Endothelial cell of umbilical vein (primary cell): ENCODE measurements around the gene AP4M1. TPM values are rescaled to one million over a fixed set of nuclear protein-coding genes. Genes with fewer than 3 reads are reported as not detected.

Experiments
- BruUV-seq: library from RNA; stranded (reverse); fragments of 400-500 nt; replicated peaks from 2 replicates; lab custom pipeline; 2021; lab: Mats Ljungman, UMichigan
- CTCF ChIA-PET: fragments of 300-600, 350-600 bp; sonication (Branson Sonifier 250); formaldehyde crosslinking; loops from one replicate; lab custom pipeline; 2021; ENCODE audit warnings: antibody characterized with exemption, inconsistent platforms; lab: Charles Lee
- POLR2A ChIA-PET: fragments of 300-600, 350-600 bp; sonication (Branson Sonifier 250); formaldehyde crosslinking; loops from one replicate; lab custom pipeline; 2021; ENCODE audit warnings: antibody characterized with exemption, inconsistent platforms; lab: Charles Lee
- DNase-seq: peaks from one replicate; pipeline ENCODE4 v3.0.0-alpha.2; 2011; ENCODE audit warnings: low read depth, low spot score
- FAIRE-seq: peaks from 2 replicates; lab custom pipeline; 2011; peaks lifted over from hg19 to GRCh38; lab: Jason Lieb, UNC
- H2AFZ ChIP-seq: 2 replicates; pipeline ENCODE4 v1.6.0; 2012; ENCODE audit warnings: low read depth, low read length, control low read depth, inconsistent platforms
- H3K27ac ChIP-seq: 2 replicates; pipeline ENCODE4 v1.5.1; 2011; ENCODE audit warnings: low read depth, mild to moderate bottlenecking, control low read depth, low read length, moderate library complexity; ENCODE audit not compliant: insufficient read depth
- H3K27me3 ChIP-seq, 2 experiments: 2 replicates each; pipeline versions ENCODE4 v1.6.0 to v1.6.1; 2011; ENCODE audit warnings: low read length in 2 of 2, mixed read lengths in 1 of 2; ENCODE audit not compliant: control insufficient read depth in 2 of 2, insufficient read depth in 2 of 2
- H3K36me3 ChIP-seq, 2 experiments: 2 replicates in 1 of 2; 3 replicates in 1 of 2; pipeline ENCODE4 v1.5.1; 2011; ENCODE audit warnings: low read length in 2 of 2, mild to moderate bottlenecking in 1 of 2, moderate library complexity in 1 of 2; ENCODE audit not compliant: control insufficient read depth in 2 of 2, insufficient read depth in 2 of 2; ENCODE audit errors: extremely low read depth in 1 of 2
- H3K4me1 ChIP-seq: 3 replicates; pipeline ENCODE4 v1.5.1; 2011; ENCODE audit warnings: mild to moderate bottlenecking, low read length; ENCODE audit not compliant: control insufficient read depth, insufficient read depth; ENCODE audit errors: extremely low read depth
- H3K4me2 ChIP-seq: 2 replicates; pipeline ENCODE4 v1.6.1; 2011; ENCODE audit warnings: low read length, control low read depth, mixed read lengths; ENCODE audit not compliant: insufficient read depth
- H3K4me3 ChIP-seq, 3 experiments: fragments of 200-600 bp in 1 of 3; sonication (generic), shearing (Covaris generic) in 1 of 3; replicated peaks in 1 of 3; 2 replicates each; pipeline ENCODE4 v1.5.1; 2011 to 2016; ENCODE audit warnings: control low read depth in 3 of 3, low read length in 3 of 3, mild to moderate bottlenecking in 2 of 3, inconsistent platforms in 1 of 3, low read depth in 1 of 3, moderate library complexity in 1 of 3; ENCODE audit not compliant: insufficient read depth in 1 of 3
- H3K79me2 ChIP-seq: 2 replicates; pipeline ENCODE4 v1.6.0; 2012; ENCODE audit warnings: low read length, inconsistent platforms; ENCODE audit not compliant: control insufficient read depth, insufficient read depth
- H3K9ac ChIP-seq: replicated peaks from 2 replicates; pipeline ENCODE3; 2011; ENCODE audit warnings: low read length, control low read depth; ENCODE audit not compliant: insufficient read depth; ENCODE audit errors: extremely low read depth
- H3K9me1 ChIP-seq: replicated peaks from 3 replicates; pipeline ENCODE4 v1.6.0; 2011; ENCODE audit warnings: mild to moderate bottlenecking, low read length; ENCODE audit not compliant: control insufficient read depth, insufficient read depth; ENCODE audit errors: extremely low read depth
- H3K9me3 ChIP-seq: replicated peaks from 2 replicates; pipeline ENCODE4 v1.5.1; 2012; ENCODE audit warnings: low read length, inconsistent platforms; ENCODE audit not compliant: control insufficient read depth, insufficient read depth
- H4K20me1 ChIP-seq: replicated peaks from 2 replicates; pipeline ENCODE3; 2011; ENCODE audit warnings: mild to moderate bottlenecking, low read length; ENCODE audit not compliant: control insufficient read depth, insufficient read depth; ENCODE audit errors: extremely low read depth
- EZH2 ChIP-seq: IDR thresholded peaks from 2 replicates; pipeline ENCODE4 v1.6.1; 2012; ENCODE audit warnings: borderline replicate concordance, low read depth, mild to moderate bottlenecking, moderate library complexity, low read length, inconsistent platforms; ENCODE audit not compliant: severe bottlenecking
- FOS ChIP-seq: IDR thresholded peaks from 2 replicates; pipeline ENCODE4 v1.6.1; 2011; ENCODE audit warnings: mild to moderate bottlenecking, low read length, moderate library complexity, borderline replicate concordance; ENCODE audit not compliant: insufficient read depth
- GATA2 ChIP-seq: IDR thresholded peaks from 2 replicates; pipeline ENCODE4 v1.7.0; 2011; ENCODE audit warnings: low read depth, mild to moderate bottlenecking, moderate library complexity, mixed read lengths, low read length; ENCODE audit not compliant: insufficient read length, insufficient read depth
- JUN ChIP-seq: IDR thresholded peaks from 2 replicates; pipeline ENCODE4 v1.6.1; 2011; ENCODE audit warnings: borderline replicate concordance, low read depth; ENCODE audit not compliant: insufficient read length, insufficient read depth
- MYC ChIP-seq: IDR thresholded peaks from one replicate; pipeline ENCODE4 v1.6.1; 2011; ENCODE audit warnings: mild to moderate bottlenecking, low read depth, low read length
- POLR2A ChIP-seq: IDR thresholded peaks from 2 replicates; pipeline ENCODE4 v1.6.1; 2012; ENCODE audit warnings: low read depth, mild to moderate bottlenecking, control low read depth, low read length
- POLR2AphosphoS5 ChIP-seq: IDR thresholded peaks from 2 replicates; pipeline ENCODE4 v1.6.1; 2012; ENCODE audit warnings: low read depth, mild to moderate bottlenecking, control low read depth, low read length, moderate library complexity; ENCODE audit not compliant: insufficient read depth
- dilution Hi-C: fragments of 300-500 bp; cut with MboI; formaldehyde crosslinking; loops from one replicate; pipeline ENCODE4 v1.15.0; 2019; ENCODE audit warnings: low sequenced_read_pairs; ENCODE audit not compliant: extremely low pct_ligation_motif_present
- intact Hi-C: fragments of 100-400 bp; cut with micrococcal nuclease; formaldehyde crosslinking; loops from one replicate; pipeline ENCODE4 v1.10.0; 2022
- polyA plus RNA-seq, 4 experiments: library from polyadenylated mRNA; depleted of rRNA in 3 of 4; stranded (reverse) in 3 of 4; unstranded in 1 of 4; fragments of >200 nt; gene quantifications; 2 replicates each; pipeline versions ENCODE4 v1.2.1 to v1.2.3, GENCODE V29; 2011 to 2012; ENCODE audit warnings: missing spikeins in 1 of 4
- total RNA-seq: library from RNA; stranded (reverse); gene quantifications from 2 replicates; pipeline ENCODE4 v1.2.3, GENCODE V29; 2021
- TF ChIP-seq, protein P1 (sequence below): IDR thresholded peaks from 2 replicates; pipeline ENCODE4 v1.6.1; 2011; ENCODE audit not compliant: insufficient read depth, insufficient read length

The AP4M1 gene
- total and polyA plus RNA-seq, 2 donors (not counting 3 experiments of a cell fraction or from before 2014, with no cell fraction given), result 20.5 to 27.4 TPM

GRCh38 chr7:100148559-100149328 lies 47.3 kb downstream of the AP4M1 start, which contains the start of gene LAMTOR4:
TSS of gene LAMTOR4 (plus strand) at chr7:100148918. CDS start at chr7:100148973, 55 bp downstream.
- TF ChIP-seq POLR2A (peak; percentile 45), MYC (peak; percentile 20), EZH2 (no peak), POLR2AphosphoS5 (peak; percentile 54)
- TF ChIP-seq, protein P1, sequence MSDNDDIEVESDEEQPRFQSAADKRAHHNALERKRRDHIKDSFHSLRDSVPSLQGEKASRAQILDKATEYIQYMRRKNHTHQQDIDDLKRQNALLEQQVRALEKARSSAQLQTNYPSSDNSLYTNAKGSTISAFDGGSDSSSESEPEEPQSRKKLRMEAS, result peak; percentile 89
- dilution Hi-C loops (no loop called here), intact Hi-C loops (loop anchor here (1.0 to 10.0 kb wide), 4 partner anchors 10 to 906 kb away; partner anchors contain the start of genes AP4M1, CNPY4, MCM7 and TAF6)
- Histone ChIP-seq H3K27ac (peak within 1 kb of the TSS; percentile 22), H2AFZ (peak within 1 kb of the TSS; percentile 82), H3K4me2 (peak within 1 kb of the TSS; percentile 81), H3K9me3 (no peaks in the 10 kb centered on the region), H3K4me1 (peaks cover 6% of the 10 kb centered on the region), H4K20me1 (no peaks in the 10 kb centered on the region), H3K9me1 (no peaks in the 10 kb centered on the region), H3K27me3 (no peaks in the 10 kb centered on the region), H3K9ac (peak within 1 kb of the TSS; percentile 79), H3K36me3 (peaks cover 0 to under 1% of the 10 kb centered on the region in 2 experiments), H3K79me2 (peaks cover 13% of the 10 kb centered on the region), H3K4me3 (peak within 1 kb of the TSS; percentile 70 to 82 (median 80))
- ChIA-PET POLR2A (no interaction called here), CTCF (interaction anchor here (0.8 to 2.2 kb wide), 8 partner anchors 9 to 68 kb away, joined by 3 to 8 read pairs (median 3); partner anchors contain the start of genes GAL3ST4 and TRAPPC14)
- no TSS peak for BruUV-seq
- DNase-seq (peak; percentile 99), FAIRE-seq (peak; percentile 99)

- ChIA-PET POLR2A (no interaction called here), CTCF (no interaction called here)
- Histone ChIP-seq H3K4me2 (no peak overlapping the region), H3K36me3 (peaks cover 0 to 17% of the 10 kb centered on the region in 2 experiments), H3K9ac (no peak overlapping the region), H4K20me1 (no peaks in the 10 kb centered on the region), H3K27ac (no peak overlapping the region), H3K4me1 (peaks cover 12% of the 10 kb centered on the region), H3K27me3 (no peaks in the 10 kb centered on the region), H3K9me1 (no peaks in the 10 kb centered on the region), H2AFZ (no peak overlapping the region), H3K9me3 (no peaks in the 10 kb centered on the region), H3K79me2 (peaks cover 13% of the 10 kb centered on the region), H3K4me3 (no peak overlapping the region)
- TF ChIP-seq POLR2A (no peak), GATA2 (no peak), FOS (no peak), JUN (no peak), POLR2AphosphoS5 (no peak), EZH2 (no peak)
- TF ChIP-seq, protein P1, result no peak
- dilution Hi-C loops, result no loop called here
- intact Hi-C loops, result no loop called here
- BruUV-seq, result no TSS peak
- no peak for FAIRE-seq
- no peak for DNase-seq
These were observed 51.0 kb downstream of the AP4M1 start for GRCh38 chr7:100152404-100152803.
